Fibroblast of lung (primary cell): ENCODE measurements around the gene SIN3B. TPM values are rescaled to one million over a fixed set of nuclear protein-coding genes. Genes with fewer than 3 reads are reported as not detected.

ENCODE experiments used
- DNase-seq, 2 donors: peaks; one replicate each; pipeline versions ENCODE4 v3.0.0 to v3.0.0-alpha.2; 2010; ENCODE audit warnings: low read depth in 2 of 2
- H2AFZ ChIP-seq: 2 replicates; pipeline ENCODE4 v1.5.1; 2012; ENCODE audit warnings: low read length, control low read depth, inconsistent platforms
- H3K27ac ChIP-seq: 2 replicates; pipeline ENCODE4 v1.5.1; 2011; ENCODE audit warnings: low read length, control low read depth; ENCODE audit not compliant: insufficient read depth
- H3K27me3 ChIP-seq: 2 replicates; pipeline ENCODE4 v1.5.1; 2011; ENCODE audit warnings: mild to moderate bottlenecking, low read length; ENCODE audit not compliant: control insufficient read depth, insufficient read depth
- H3K36me3 ChIP-seq: 2 replicates; pipeline ENCODE4 v1.5.1; 2011; ENCODE audit warnings: low read length; ENCODE audit not compliant: control insufficient read depth, insufficient read depth
- H3K4me1 ChIP-seq: 2 replicates; pipeline ENCODE4 v1.5.1; 2011; ENCODE audit warnings: low read length; ENCODE audit not compliant: control insufficient read depth, insufficient read depth; ENCODE audit errors: extremely low read depth
- H3K4me2 ChIP-seq: 2 replicates; pipeline ENCODE4 v1.5.1; 2011; ENCODE audit warnings: low read length, control low read depth; ENCODE audit not compliant: insufficient read depth; ENCODE audit errors: extremely low read depth
- H3K4me3 ChIP-seq, 4 experiments: fragments of 200-600 bp in 1 of 4; sonication (generic) in 1 of 4; replicated peaks in 1 of 4; 2 replicates each; pipeline ENCODE4 v1.5.1; 2011 to 2016; ENCODE audit warnings: low read length in 4 of 4, low read depth in 3 of 4, mild to moderate bottlenecking in 3 of 4, control low read depth in 2 of 4, inconsistent platforms in 1 of 4, mixed read lengths in 1 of 4; ENCODE audit not compliant: insufficient read depth in 1 of 4; ENCODE audit errors: control extremely low read depth in 1 of 4
- H3K79me2 ChIP-seq: 2 replicates; pipeline ENCODE4 v1.5.1; 2012; ENCODE audit warnings: mild to moderate bottlenecking, low read length, inconsistent platforms; ENCODE audit not compliant: control insufficient read depth, insufficient read depth
- H3K9ac ChIP-seq: 2 replicates; pipeline ENCODE4 v1.5.1; 2011; ENCODE audit warnings: mild to moderate bottlenecking, low read length, control low read depth; ENCODE audit not compliant: insufficient read depth
- H3K9me3 ChIP-seq: 2 replicates; pipeline ENCODE4 v1.5.1; 2012; ENCODE audit warnings: low read depth, low read length; ENCODE audit not compliant: control insufficient read depth, insufficient read depth
- H4K20me1 ChIP-seq: 2 replicates; pipeline ENCODE4 v1.5.1; 2011; ENCODE audit warnings: low read length; ENCODE audit not compliant: control insufficient read depth, insufficient read depth; ENCODE audit errors: extremely low read depth
- CTCF ChIP-seq, 2 donors: IDR thresholded peaks in 1 of 2; conservative IDR thresholded peaks in 1 of 2; 1 replicate in 1 of 2; 2 replicates in 1 of 2; pipeline ENCODE4 v1.5.1; 2011 to 2012; ENCODE audit warnings: low read length in 2 of 2, control low read depth in 1 of 2, inconsistent platforms in 1 of 2, low read depth in 1 of 2, mild to moderate bottlenecking in 1 of 2
- EZH2 ChIP-seq: IDR thresholded peaks from 2 replicates; pipeline ENCODE4 v1.5.1; 2012; ENCODE audit warnings: low read length, control low read depth, mild to moderate bottlenecking; ENCODE audit errors: missing control alignments
- polyA plus RNA-seq, 2 donors: library from polyadenylated mRNA; depleted of rRNA in 1 of 2; stranded (reverse) in 1 of 2; unstranded in 1 of 2; fragments of >200 nt; gene quantifications; 2 replicates each; pipeline ENCODE4 v1.2.1, GENCODE V29; 2011 to 2012; ENCODE audit warnings: missing spikeins in 1 of 2
- total RNA-seq: library from RNA; depleted of rRNA; stranded (reverse); fragments of >200 nt; gene quantifications from 2 replicates; pipeline ENCODE4 v1.2.1, GENCODE V29; 2014

Gene SIN3B
- total and polyA plus RNA-seq, 2 donors (not counting 1 experiment from before 2014, with no cell fraction given) = 14.9 to 32.9 TPM

GRCh38 chr19:16878181-16878965 is 49.2 kb downstream of the SIN3B start:
- Histone ChIP-seq H2AFZ (no peak overlapping the region), H3K4me3 (no peak overlapping the region), H3K27ac (no peak overlapping the region), H3K9me3 (no peaks in the 10 kb centered on the region), H3K79me2 (peaks cover 7% of the 10 kb centered on the region), H3K36me3 (peaks cover 17% of the 10 kb centered on the region), H3K4me1 (no peaks in the 10 kb centered on the region), H3K4me2 (no peak overlapping the region), H4K20me1 (no peaks in the 10 kb centered on the region), H3K9ac (no peak overlapping the region), H3K27me3 (no peaks in the 10 kb centered on the region)
- DNase-seq = no peak
- TF ChIP-seq CTCF (conservative IDR thresholded peaks at IDR 0.05 in 1 of 2, IDR thresholded peaks at IDR 0.05 in 1 of 2; ENCODE audit: low read depth in 1 of 2, low read length in 2 of 2) (no peak), EZH2 (no peak)

GRCh38 chr19:16880884-16881554 is 51.8 kb downstream of the SIN3B start:
- Histone ChIP-seq H4K20me1 (no peaks in the 10 kb centered on the region), H3K4me2 (no peak overlapping the region), H3K4me3 (no peak overlapping the region), H3K4me1 (no peaks in the 10 kb centered on the region), H3K9me3 (no peaks in the 10 kb centered on the region), H2AFZ (no peak overlapping the region), H3K79me2 (no peaks in the 10 kb centered on the region), H3K27me3 (no peaks in the 10 kb centered on the region), H3K27ac (no peak overlapping the region), H3K36me3 (peaks cover 15% of the 10 kb centered on the region), H3K9ac (no peak overlapping the region)
- DNase-seq = no peak
- TF ChIP-seq EZH2 = no peak
- no peak for TF ChIP-seq CTCF (conservative IDR thresholded peaks at IDR 0.05 in 1 of 2, IDR thresholded peaks at IDR 0.05 in 1 of 2; ENCODE audit: low read depth in 1 of 2, low read length in 2 of 2)

- Histone ChIP-seq H3K4me1 (no peaks in the 10 kb centered on the region), H3K79me2 (no peaks in the 10 kb centered on the region), H4K20me1 (no peaks in the 10 kb centered on the region), H3K4me3 (no peak overlapping the region), H3K9me3 (no peaks in the 10 kb centered on the region), H3K9ac (no peak overlapping the region), H3K27ac (no peak overlapping the region), H3K27me3 (no peaks in the 10 kb centered on the region), H3K4me2 (no peak overlapping the region), H2AFZ (no peak overlapping the region), H3K36me3 (peaks cover 7% of the 10 kb centered on the region)
- no peak for DNase-seq
- no peak for TF ChIP-seq EZH2
- no peak for TF ChIP-seq CTCF (conservative IDR thresholded peaks at IDR 0.05 in 1 of 2, IDR thresholded peaks at IDR 0.05 in 1 of 2; ENCODE audit: low read depth in 1 of 2, low read length in 2 of 2)
Measured at GRCh38 chr19:16882146-16882545, 52.9 kb downstream of the SIN3B start.
